Vagina (tissue), 2 donors: ENCODE data around the gene INHBC. TPM values are rescaled to one million over a fixed set of nuclear protein-coding genes. Genes with fewer than 3 reads are reported as not detected.

Source experiments
- DNase-seq, 2 donors: peaks; one replicate each; pipeline ENCODE4 v3.0.0-alpha.2; 2017; ENCODE audit errors: extremely low spot score in 2 of 2
- H3K27ac ChIP-seq: fragments of 200-600 bp; sonication (generic); one replicate; pipeline ENCODE4 v1.5.1; 2019
- H3K27me3 ChIP-seq: fragments of 200-600 bp; sonication (generic); one replicate; pipeline ENCODE4 v1.5.1; 2019
- H3K36me3 ChIP-seq, 2 donors: fragments of 200-600 bp; sonication (generic); one replicate each; pipeline ENCODE4 v1.5.1; 2017 to 2019
- H3K4me1 ChIP-seq: fragments of 200-600 bp; sonication (generic); one replicate; pipeline ENCODE4 v1.5.1; 2019
- H3K4me3 ChIP-seq, 2 donors: fragments of 200-600 bp; sonication (generic); 1 replicate in 1 of 2; 2 replicates in 1 of 2; pipeline ENCODE4 v1.5.1; 2016 to 2019
- H3K9me3 ChIP-seq: fragments of 200-600 bp; sonication (generic); one replicate; pipeline ENCODE4 v1.5.1; 2019
- CTCF ChIP-seq, 3 experiments: fragments of 450-650 bp in 2 of 3; fragments of 200-600 bp in 1 of 3; sonication (generic) in 1 of 3; IDR thresholded peaks; one replicate each; pipeline ENCODE4 v1.5.1; 2017 to 2019; ENCODE audit warnings: antibody characterized with exemption in 3 of 3, mild to moderate bottlenecking in 2 of 3, moderate library complexity in 2 of 3
- POLR2A ChIP-seq, 2 donors: fragments of 450-650 bp; IDR thresholded peaks; one replicate each; pipeline ENCODE4 v1.6.1; 2017; ENCODE audit warnings: antibody characterized with exemption in 2 of 2, mild to moderate bottlenecking in 2 of 2, moderate library complexity in 2 of 2
- POLR2AphosphoS5 ChIP-seq, 2 donors: sonication (generic); formaldehyde crosslinking; IDR thresholded peaks; one replicate each; pipeline ENCODE4 v1.9.0; 2017; ENCODE audit warnings: antibody characterized with exemption in 2 of 2, mild to moderate bottlenecking in 2 of 2, low read depth in 1 of 2; ENCODE audit not compliant: insufficient read depth in 1 of 2
- intact Hi-C: fragments of 100-400 bp; cut with DNase I; formaldehyde crosslinking; loops from one replicate; pipeline ENCODE4 v1.15.1; 2023
- total RNA-seq: library from RNA; depleted of rRNA; stranded (reverse); fragments of >200 nt; gene quantifications from one replicate; pipeline ENCODE4 v1.2.3, GENCODE V29; 2016

Gene INHBC
- total RNA-seq, 1 donor from 2014 or later = not detected

GRCh38 chr12:57474862-57475261 lies 40.3 kb downstream of the INHBC start:
- Histone ChIP-seq H3K4me3 (peak overlapping the region in 1 of 2 donors; percentile 34), H3K9me3 (no peaks in the 10 kb centered on the region), H3K36me3 (no peaks in the 10 kb centered on the region), H3K4me1 (peaks cover 18% of the 10 kb centered on the region), H3K27me3 (peaks cover 12% of the 10 kb centered on the region), H3K27ac (no peak overlapping the region)
- no peak for TF ChIP-seq POLR2AphosphoS5 (IDR thresholded peaks at IDR 0.05; ENCODE audit: insufficient read depth in 1 of 2, low read depth in 1 of 2)
- no peak for TF ChIP-seq CTCF (IDR thresholded peaks at IDR 0.05)
- TF ChIP-seq POLR2A (IDR thresholded peaks at IDR 0.05) = no peak
- intact Hi-C loops = no loop called here
- no peak for DNase-seq

GRCh38 chr12:57475271-57476161 lies 40.9 kb downstream of the INHBC start:
- intact Hi-C loops = no loop called here
- Histone ChIP-seq H3K27ac (no peak overlapping the region), H3K27me3 (peaks cover 12% of the 10 kb centered on the region), H3K9me3 (no peaks in the 10 kb centered on the region), H3K4me1 (peaks cover 18% of the 10 kb centered on the region), H3K36me3 (no peaks in the 10 kb centered on the region), H3K4me3 (peak overlapping the region; percentile 34)
- DNase-seq = no peak
- TF ChIP-seq POLR2A (IDR thresholded peaks at IDR 0.05) = no peak
- TF ChIP-seq CTCF (IDR thresholded peaks at IDR 0.05) = no peak
- TF ChIP-seq POLR2AphosphoS5 (IDR thresholded peaks at IDR 0.05; ENCODE audit: insufficient read depth in 1 of 2, low read depth in 1 of 2) = no peak

GRCh38 chr12:57476162-57476992 lies 41.8 kb downstream of the INHBC start:
- H3K9me3 ChIP-seq = no peaks in the 10 kb centered on the region
- H3K4me3 ChIP-seq = peak overlapping the region; percentile 34
- intact Hi-C loops = no loop called here
- H3K27ac ChIP-seq = peak overlapping the region; percentile 27
- no peak for DNase-seq
- TF ChIP-seq POLR2A (IDR thresholded peaks at IDR 0.05) (no peak), CTCF (IDR thresholded peaks at IDR 0.05) (no peak)
- no peaks in the 10 kb centered on the region for H3K36me3 ChIP-seq
- peaks cover 12% of the 10 kb centered on the region for H3K27me3 ChIP-seq
- H3K4me1 ChIP-seq = peaks cover 18% of the 10 kb centered on the region

GRCh38 chr12:57476993-57477709 lies 42.6 kb downstream of the INHBC start:
- Histone ChIP-seq H3K4me3 (peak overlapping the region; percentile 34), H3K4me1 (peaks cover 18% of the 10 kb centered on the region), H3K9me3 (no peaks in the 10 kb centered on the region), H3K36me3 (no peaks in the 10 kb centered on the region), H3K27ac (peak overlapping the region; percentile 39), H3K27me3 (peaks cover 12% of the 10 kb centered on the region)
- no peak for DNase-seq
- no peak for TF ChIP-seq CTCF (IDR thresholded peaks at IDR 0.05)
- TF ChIP-seq POLR2AphosphoS5 (IDR thresholded peaks at IDR 0.05; ENCODE audit: insufficient read depth in 1 of 2, low read depth in 1 of 2) = no peak
- TF ChIP-seq POLR2A (IDR thresholded peaks at IDR 0.05) = no peak
- intact Hi-C loops = no loop called here
